HCT116 (cell line): ENCODE data around the gene PRKCH. TPM values are rescaled to one million over a fixed set of nuclear protein-coding genes. Genes with fewer than 3 reads are reported as not detected.

Experiments
- ATAC-seq: fragments of 200-7000 bp; cut with Tn5 transposase; 2 replicates; pipeline ENCODE4 v1.9.1; 2020; ENCODE audit warnings: mild to moderate bottlenecking, moderate library complexity
- BruUV-seq: library from RNA; stranded (reverse); fragments of 400-500 nt; replicated peaks from 2 replicates; lab custom pipeline; 2021; lab: Mats Ljungman, UMichigan
- CTCF ChIA-PET: fragments of 300-600 bp; sonication (Branson Sonifier 250); formaldehyde crosslinking; loops from one replicate; lab custom pipeline; 2021; ENCODE audit warnings: antibody characterized with exemption; lab: Charles Lee
- POLR2A ChIA-PET: fragments of 300-600, 350-600 bp; sonication (Branson Sonifier 250); formaldehyde crosslinking; loops from one replicate; lab custom pipeline; 2021; ENCODE audit warnings: antibody characterized with exemption; lab: Charles Lee
- RAD21 ChIA-PET, 2 experiments: fragments of 300-600 bp; sonication (Branson Sonifier 250); formaldehyde crosslinking; loops; one replicate each; lab custom pipeline; 2023; ENCODE audit warnings: low total read pairs in 2 of 2; ENCODE audit not compliant: uncharacterized antibody in 2 of 2, unreplicated experiment in 2 of 2, low non-redundant PET in 1 of 2; lab: Charles Lee
- DNase-seq: peaks from one replicate; pipeline ENCODE4 v3.0.0-alpha.2; 2010; ENCODE audit warnings: low read depth, low spot score
- H2AFZ ChIP-seq: fragments of 200-600 bp; shearing (Covaris generic), sonication (generic); 2 replicates; pipeline ENCODE4 v1.6.1; 2017; ENCODE audit warnings: low read depth, mixed run types, mixed read lengths, antibody characterized with exemption, low read length; ENCODE audit not compliant: poor library complexity, severe bottlenecking
- H3K27ac ChIP-seq: 2 replicates; pipeline ENCODE4 v1.5.1; 2012; ENCODE audit warnings: low read depth, low read length
- H3K27me3 ChIP-seq: fragments of 200-600 bp; sonication (generic); 2 replicates; pipeline ENCODE4 v1.6.1; 2016; ENCODE audit warnings: mixed run types, low read length, mixed read lengths; ENCODE audit not compliant: insufficient read depth
- H3K36me3 ChIP-seq, 2 experiments: fragments of 200-500 bp in 1 of 2; fragments of 200-600 bp in 1 of 2; sonication (Bioruptor generic) in 1 of 2; sonication (generic) in 1 of 2; 2 replicates each; pipeline versions ENCODE4 v1.5.1 to v1.6.1; 2014 to 2016; ENCODE audit warnings: low read length in 2 of 2, inconsistent platforms in 1 of 2, mixed read lengths in 1 of 2, mixed run types in 1 of 2; ENCODE audit not compliant: insufficient read depth in 2 of 2, control insufficient read depth in 1 of 2
- H3K4me1 ChIP-seq, 2 experiments: fragments of 200-600 bp in 1 of 2; sonication (generic) in 1 of 2; 2 replicates each; pipeline versions ENCODE4 v1.5.1 to v1.6.1; 2012 to 2017; ENCODE audit warnings: low read length in 2 of 2, inconsistent platforms in 1 of 2, mild to moderate bottlenecking in 1 of 2, mixed read lengths in 1 of 2, mixed run types in 1 of 2, moderate library complexity in 1 of 2; ENCODE audit not compliant: insufficient read depth in 2 of 2, control insufficient read depth in 1 of 2
- H3K4me2 ChIP-seq: fragments of 200-600 bp; sonication (generic); 2 replicates; pipeline ENCODE4 v1.6.1; 2017; ENCODE audit warnings: mixed run types, low read length, mixed read lengths
- H3K4me3 ChIP-seq, 2 experiments: fragments of 200-600 bp in 1 of 2; sonication (generic) in 1 of 2; replicated peaks in 1 of 2; 2 replicates each; pipeline ENCODE4 v1.5.1; 2011 to 2016; ENCODE audit warnings: low read length in 2 of 2, control low read depth in 1 of 2, low read depth in 1 of 2, mild to moderate bottlenecking in 1 of 2, mixed read lengths in 1 of 2, mixed run types in 1 of 2
- H3K79me2 ChIP-seq: fragments of 200-600 bp; sonication (generic); 2 replicates; pipeline ENCODE4 v1.6.1; 2017; ENCODE audit warnings: mild to moderate bottlenecking, mixed run types, low read length, moderate library complexity, mixed read lengths; ENCODE audit not compliant: insufficient read depth
- H3K9ac ChIP-seq: fragments of 200-600 bp; sonication (generic); 2 replicates; pipeline ENCODE4 v1.6.1; 2016; ENCODE audit warnings: low read length, mixed read lengths
- H3K9me2 ChIP-seq: fragments of 200-600 bp; sonication (generic), shearing (Covaris generic); 2 replicates; pipeline ENCODE4 v1.6.1; 2017; ENCODE audit warnings: mixed run types, mild to moderate bottlenecking, moderate library complexity; ENCODE audit not compliant: insufficient read depth
- H3K9me3 ChIP-seq, 2 experiments: fragments of 200-500 bp in 1 of 2; fragments of 200-600 bp in 1 of 2; sonication (Bioruptor generic) in 1 of 2; sonication (generic) in 1 of 2; 2 replicates each; pipeline ENCODE4 v1.6.1; 2014 to 2017; ENCODE audit warnings: low read length in 2 of 2, mixed read lengths in 2 of 2, inconsistent platforms in 1 of 2, low read depth in 1 of 2, mild to moderate bottlenecking in 1 of 2, mixed run types in 1 of 2, moderate library complexity in 1 of 2; ENCODE audit not compliant: control insufficient read depth in 1 of 2, insufficient read depth in 1 of 2
- H4K20me1 ChIP-seq: fragments of 200-600 bp; sonication (generic), shearing (Covaris generic); 2 replicates; pipeline ENCODE4 v1.6.1; 2017; ENCODE audit warnings: mixed run types, mild to moderate bottlenecking, moderate library complexity; ENCODE audit not compliant: insufficient read depth
- CTCF ChIP-seq, 3 experiments: fragments of 200-600 bp in 1 of 3; sonication (generic) in 1 of 3; IDR thresholded peaks in 2 of 3; conservative IDR thresholded peaks in 1 of 3; 2 replicates each; pipeline ENCODE4 v1.5.1; 2012 to 2017; ENCODE audit warnings: low read depth in 2 of 3, low read length in 2 of 3, antibody characterized with exemption in 1 of 3, borderline replicate concordance in 1 of 3, control low read depth in 1 of 3, mild to moderate bottlenecking in 1 of 3, mixed read lengths in 1 of 3, mixed run types in 1 of 3, moderate library complexity in 1 of 3; ENCODE audit not compliant: insufficient read depth in 1 of 3
- EZH2 ChIP-seq: fragments of 200-600 bp; sonication (generic); IDR thresholded peaks from 2 replicates; pipeline ENCODE4 v1.6.1; 2017; ENCODE audit warnings: antibody characterized with exemption, mixed run types
- POLR2A ChIP-seq: IDR thresholded peaks from 2 replicates; pipeline ENCODE4 v1.7.0; 2011; ENCODE audit warnings: borderline replicate concordance; ENCODE audit not compliant: insufficient read depth, insufficient read length; ENCODE audit errors: extremely low read depth
- POLR2AphosphoS5 ChIP-seq: IDR thresholded peaks from 2 replicates; pipeline ENCODE4 v1.6.1; 2011; ENCODE audit warnings: mild to moderate bottlenecking, low read depth, low read length, moderate library complexity
- RAD21 ChIP-seq: IDR thresholded peaks from 2 replicates; pipeline ENCODE4 v1.6.1; 2012; ENCODE audit warnings: low read depth, mild to moderate bottlenecking
- REST ChIP-seq: IDR thresholded peaks from 2 replicates; pipeline ENCODE4 v1.6.1; 2012; ENCODE audit warnings: low read depth
- SP1 ChIP-seq: IDR thresholded peaks from 2 replicates; pipeline ENCODE4 v1.6.1; 2012; ENCODE audit warnings: low read depth
- YY1 ChIP-seq: IDR thresholded peaks from 2 replicates; pipeline ENCODE4 v1.6.1; 2011; ENCODE audit warnings: low read length, low read depth, moderate library complexity, mild to moderate bottlenecking; ENCODE audit not compliant: insufficient replicate concordance; ENCODE audit errors: extremely low read depth
- ZBTB33 ChIP-seq: IDR thresholded peaks from 2 replicates; pipeline ENCODE4 v1.6.1; 2011; ENCODE audit warnings: mild to moderate bottlenecking, low read length, moderate library complexity; ENCODE audit not compliant: insufficient replicate concordance; ENCODE audit errors: extremely low read depth
- ZNF274 ChIP-seq: fragments of 200-500 bp; sonication (Bioruptor generic); IDR thresholded peaks from 2 replicates; pipeline ENCODE4 v1.6.1; 2014; ENCODE audit warnings: mild to moderate bottlenecking, low read depth, low read length, inconsistent platforms
- intact Hi-C: fragments of 100-400 bp; cut with micrococcal nuclease; formaldehyde crosslinking; loops from 2 replicates; pipeline ENCODE4 v1.10.0; 2022
- total RNA-seq: library from RNA; stranded (reverse); gene quantifications from one replicate; pipeline ENCODE4 v1.2.1, GENCODE V29; 2021; ENCODE audit not compliant: unreplicated experiment

Gene PRKCH
- total RNA-seq, 1 experiment from 2014 or later, result 16.6 TPM

GRCh38 chr14:61382842-61383241 is 61.5 kb downstream of the PRKCH start:
- CTCF ChIA-PET, result interaction anchor here (0.7 kb wide), 1 partner anchor 1750 kb away, joined by 3 read pairs; no protein-coding TSS in a partner anchor
- no peaks in the 10 kb centered on the region for H3K9me2 ChIP-seq
- no peak overlapping the region for H3K27ac ChIP-seq
- no peak for DNase-seq
- intact Hi-C loops, result no loop called here
- peaks cover 4 to 14% of the 10 kb centered on the region in 2 experiments; a peak in 2 of 4 replicates for H3K4me1 ChIP-seq
- no peak overlapping the region for H3K4me3 ChIP-seq
- no TSS peak for BruUV-seq
- TF ChIP-seq CTCF (IDR thresholded peaks at IDR 0.05 in 2 of 3, conservative IDR thresholded peaks at IDR 0.05 in 1 of 3; ENCODE audit: borderline replicate concordance in 1 of 3, insufficient read depth in 1 of 3, low read depth in 2 of 3, low read length in 2 of 3) (no peak), RAD21 (no peak), ZBTB33 (no peak), POLR2AphosphoS5 (no peak), REST (no peak), YY1 (no peak), POLR2A (no peak), ZNF274 (no peak), SP1 (no peak), EZH2 (no peak)
- no peak overlapping the region for H3K9ac ChIP-seq
- RAD21 ChIA-PET, result no interaction called here
- ATAC-seq, result no peak
- no peaks in the 10 kb centered on the region for H3K36me3 ChIP-seq
- H3K4me2 ChIP-seq, result no peak overlapping the region
- no peaks in the 10 kb centered on the region for H3K9me3 ChIP-seq
- no peaks in the 10 kb centered on the region for H4K20me1 ChIP-seq
- no peak overlapping the region for H2AFZ ChIP-seq
- H3K27me3 ChIP-seq, result no peaks in the 10 kb centered on the region
- H3K79me2 ChIP-seq, result no peaks in the 10 kb centered on the region
- POLR2A ChIA-PET, result interaction anchor here (0.7 kb wide), 1 partner anchor 156 kb away, joined by 4 read pairs; no protein-coding TSS in a partner anchor
